DMS153 (cell line): Measurements from ENCODE around the gene UQCRFS1.
"Not testable (repeated sequence)": the region's sequence is repeated elsewhere in the genome, so short reads cannot be mapped to it uniquely, and the experiment has no call there.

Experiments
- DNase-seq: peaks from one replicate; lab custom pipeline; 2025; lab: John Stamatoyannopoulos, UW

Gene UQCRFS1

GRCh38 chr19:29212648-29213573, at the start of gene UQCRFS1:
UQCRFS1 (minus strand) TSS chr19:29213151; CDS start chr19:29213118, 33 bp downstream.
- peak; percentile 91 for DNase-seq

- DNase-seq: no peak
Observed at GRCh38 chr19:29262085-29262484, 49.1 kb upstream of the UQCRFS1 start.

GRCh38 chr19:29260477-29261317, 47.7 kb upstream of the UQCRFS1 start:
- no peak for DNase-seq

GRCh38 chr19:29259867-29260281, 46.9 kb upstream of the UQCRFS1 start:
- no peak for DNase-seq

- no peak for DNase-seq
Observed at GRCh38 chr19:29259153-29259552, 46.2 kb upstream of the UQCRFS1 start.

GRCh38 chr19:29256516-29256915, 43.6 kb upstream of the UQCRFS1 start:
- DNase-seq: no peak

- DNase-seq: no peak
Observed at GRCh38 chr19:29255912-29256311, 43.0 kb upstream of the UQCRFS1 start.

GRCh38 chr19:29255006-29255405, 42.1 kb upstream of the UQCRFS1 start:
- DNase-seq: no peak

- DNase-seq: not testable (repeated sequence)
Observed at GRCh38 chr19:29249798-29250197, 36.8 kb upstream of the UQCRFS1 start.

GRCh38 chr19:29248332-29248844, 35.4 kb upstream of the UQCRFS1 start:
- DNase-seq: no peak

- DNase-seq: no peak
Observed at GRCh38 chr19:29247872-29248271, 34.9 kb upstream of the UQCRFS1 start.

GRCh38 chr19:29247471-29247870, 34.5 kb upstream of the UQCRFS1 start:
- no peak for DNase-seq

GRCh38 chr19:29247051-29247450, 34.1 kb upstream of the UQCRFS1 start:
- DNase-seq: no peak

GRCh38 chr19:29245215-29245614, 32.3 kb upstream of the UQCRFS1 start:
- DNase-seq: no peak

GRCh38 chr19:29241324-29241723, 28.4 kb upstream of the UQCRFS1 start:
- DNase-seq: no peak

GRCh38 chr19:29239213-29239776, 26.3 kb upstream of the UQCRFS1 start:
- no peak for DNase-seq

- no peak for DNase-seq
Observed at GRCh38 chr19:29233591-29233990, 20.6 kb upstream of the UQCRFS1 start.

GRCh38 chr19:29232315-29232852, 19.4 kb upstream of the UQCRFS1 start:
- no peak for DNase-seq

- not testable (repeated sequence) for DNase-seq
Observed at GRCh38 chr19:29231306-29231705, 18.4 kb upstream of the UQCRFS1 start.

GRCh38 chr19:29217616-29218015, 4.7 kb upstream of the UQCRFS1 start:
- no peak for DNase-seq

- no peak for DNase-seq
Observed at GRCh38 chr19:29216021-29216420, 3.1 kb upstream of the UQCRFS1 start.

GRCh38 chr19:29215322-29215845, 2.4 kb upstream of the UQCRFS1 start:
- no peak for DNase-seq
